GM23338 (cell line): ENCODE data around the gene GRM5.
"Not testable (repeated sequence)": the region's sequence is repeated elsewhere in the genome, so short reads cannot be mapped to it uniquely, and the experiment has no call there.

Source experiments
- CREB1 ChIP-seq: fragments of 250-450 bp; sonication (Bioruptor Pico); IDR thresholded peaks from 2 replicates; pipeline ENCODE4 v1.5.0; 2020; ENCODE audit warnings: low read depth, mild to moderate bottlenecking, moderate library complexity
- CTCF ChIP-seq, 2 experiments: fragments of 200-600 bp in 1 of 2; sonication (generic) in 1 of 2; conservative IDR thresholded peaks; 2 replicates each; pipeline versions ENCODE4 v1.5.1 to v1.6.1; 2016 to 2017; ENCODE audit warnings: antibody characterized with exemption in 2 of 2, low read depth in 2 of 2, mild to moderate bottlenecking in 2 of 2, moderate library complexity in 1 of 2
- EZH2 ChIP-seq: fragments of 200-600 bp; sonication (generic); IDR thresholded peaks from one replicate; pipeline ENCODE4 v1.8.0; 2017; ENCODE audit warnings: antibody characterized with exemption, mild to moderate bottlenecking, low read depth; ENCODE audit not compliant: unreplicated experiment
- EZH2phosphoT487 ChIP-seq: fragments of 200-600 bp; sonication (generic); IDR thresholded peaks from one replicate; pipeline ENCODE4 v1.8.1; 2018; ENCODE audit warnings: antibody characterized with exemption; ENCODE audit not compliant: unreplicated experiment
- JUNB ChIP-seq: IDR thresholded peaks from one replicate; pipeline ENCODE4 v1.6.1; 2016; ENCODE audit warnings: antibody characterized with exemption; ENCODE audit not compliant: unreplicated experiment
- NANOG ChIP-seq: IDR thresholded peaks from 2 replicates; pipeline ENCODE4 v1.6.1; 2016; ENCODE audit warnings: antibody characterized with exemption, borderline replicate concordance
- POLR2AphosphoS5 ChIP-seq: IDR thresholded peaks from 2 replicates; pipeline ENCODE4 v1.6.1; 2016; ENCODE audit warnings: antibody characterized with exemption, low read depth
- STAT1 ChIP-seq: IDR thresholded peaks from one replicate; pipeline ENCODE4 v1.6.1; 2016; ENCODE audit warnings: antibody characterized with exemption; ENCODE audit not compliant: unreplicated experiment
- ZNF114 ChIP-seq: fragments of 250-450 bp; sonication (Bioruptor Pico); IDR thresholded peaks from 2 replicates; pipeline ENCODE4 v1.5.0; 2020; ENCODE audit warnings: mild to moderate bottlenecking, moderate library complexity
- ZNF331 ChIP-seq: fragments of 250-450 bp; sonication (Bioruptor Pico); IDR thresholded peaks from 2 replicates; pipeline ENCODE4 v1.5.0; 2020; ENCODE audit warnings: low read depth, mild to moderate bottlenecking, moderate library complexity
- TF ChIP-seq, protein P1 (sequence below): IDR thresholded peaks from one replicate; pipeline ENCODE4 v1.6.1; 2018; ENCODE audit warnings: antibody characterized with exemption; ENCODE audit not compliant: unreplicated experiment
- TF ChIP-seq, protein P2 (sequence below): IDR thresholded peaks from 2 replicates; pipeline ENCODE4 v1.6.1; 2016; ENCODE audit warnings: antibody characterized with exemption
- TF ChIP-seq, protein P3 (sequence below): fragments of 250-450 bp; sonication (Bioruptor Pico); IDR thresholded peaks from 2 replicates; pipeline ENCODE4 v1.5.0; 2020; ENCODE audit warnings: mild to moderate bottlenecking, moderate library complexity

DNA sequence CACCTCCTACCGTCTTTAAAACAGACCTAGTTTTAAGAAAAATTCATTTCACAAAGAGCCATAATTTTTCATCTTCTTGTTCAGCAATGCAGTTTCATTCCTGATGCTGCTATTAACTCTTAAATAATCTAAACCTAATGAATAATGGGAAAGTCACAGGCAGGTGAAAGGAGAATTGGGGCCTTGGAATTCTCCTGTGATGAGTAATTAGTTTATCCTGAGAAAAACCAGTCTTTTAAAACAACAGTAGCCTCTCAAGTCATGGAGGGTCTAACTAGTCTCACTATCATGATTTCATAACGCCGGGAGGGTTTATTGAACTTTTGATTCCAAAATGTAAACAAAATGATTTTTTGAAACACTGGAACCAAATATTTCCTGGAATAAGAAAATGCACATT, 86.8 kb downstream of the GRM5 start:
- not testable (repeated sequence) for TF ChIP-seq CTCF (conservative IDR thresholded peaks at IDR 0.05; ENCODE audit: low read depth in 2 of 2); EZH2phosphoT487; EZH2; POLR2AphosphoS5; NANOG; JUNB; CREB1; ZNF331 (CRISPR knock-in tag); ZNF114 (CRISPR knock-in tag); STAT1
- TF ChIP-seq, protein P1, sequence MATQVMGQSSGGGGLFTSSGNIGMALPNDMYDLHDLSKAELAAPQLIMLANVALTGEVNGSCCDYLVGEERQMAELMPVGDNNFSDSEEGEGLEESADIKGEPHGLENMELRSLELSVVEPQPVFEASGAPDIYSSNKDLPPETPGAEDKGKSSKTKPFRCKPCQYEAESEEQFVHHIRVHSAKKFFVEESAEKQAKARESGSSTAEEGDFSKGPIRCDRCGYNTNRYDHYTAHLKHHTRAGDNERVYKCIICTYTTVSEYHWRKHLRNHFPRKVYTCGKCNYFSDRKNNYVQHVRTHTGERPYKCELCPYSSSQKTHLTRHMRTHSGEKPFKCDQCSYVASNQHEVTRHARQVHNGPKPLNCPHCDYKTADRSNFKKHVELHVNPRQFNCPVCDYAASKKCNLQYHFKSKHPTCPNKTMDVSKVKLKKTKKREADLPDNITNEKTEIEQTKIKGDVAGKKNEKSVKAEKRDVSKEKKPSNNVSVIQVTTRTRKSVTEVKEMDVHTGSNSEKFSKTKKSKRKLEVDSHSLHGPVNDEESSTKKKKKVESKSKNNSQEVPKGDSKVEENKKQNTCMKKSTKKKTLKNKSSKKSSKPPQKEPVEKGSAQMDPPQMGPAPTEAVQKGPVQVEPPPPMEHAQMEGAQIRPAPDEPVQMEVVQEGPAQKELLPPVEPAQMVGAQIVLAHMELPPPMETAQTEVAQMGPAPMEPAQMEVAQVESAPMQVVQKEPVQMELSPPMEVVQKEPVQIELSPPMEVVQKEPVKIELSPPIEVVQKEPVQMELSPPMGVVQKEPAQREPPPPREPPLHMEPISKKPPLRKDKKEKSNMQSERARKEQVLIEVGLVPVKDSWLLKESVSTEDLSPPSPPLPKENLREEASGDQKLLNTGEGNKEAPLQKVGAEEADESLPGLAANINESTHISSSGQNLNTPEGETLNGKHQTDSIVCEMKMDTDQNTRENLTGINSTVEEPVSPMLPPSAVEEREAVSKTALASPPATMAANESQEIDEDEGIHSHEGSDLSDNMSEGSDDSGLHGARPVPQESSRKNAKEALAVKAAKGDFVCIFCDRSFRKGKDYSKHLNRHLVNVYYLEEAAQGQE: not testable (repeated sequence)
- TF ChIP-seq, protein P2, sequence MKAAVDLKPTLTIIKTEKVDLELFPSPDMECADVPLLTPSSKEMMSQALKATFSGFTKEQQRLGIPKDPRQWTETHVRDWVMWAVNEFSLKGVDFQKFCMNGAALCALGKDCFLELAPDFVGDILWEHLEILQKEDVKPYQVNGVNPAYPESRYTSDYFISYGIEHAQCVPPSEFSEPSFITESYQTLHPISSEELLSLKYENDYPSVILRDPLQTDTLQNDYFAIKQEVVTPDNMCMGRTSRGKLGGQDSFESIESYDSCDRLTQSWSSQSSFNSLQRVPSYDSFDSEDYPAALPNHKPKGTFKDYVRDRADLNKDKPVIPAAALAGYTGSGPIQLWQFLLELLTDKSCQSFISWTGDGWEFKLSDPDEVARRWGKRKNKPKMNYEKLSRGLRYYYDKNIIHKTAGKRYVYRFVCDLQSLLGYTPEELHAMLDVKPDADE: not testable (repeated sequence)
- TF ChIP-seq, protein P3, sequence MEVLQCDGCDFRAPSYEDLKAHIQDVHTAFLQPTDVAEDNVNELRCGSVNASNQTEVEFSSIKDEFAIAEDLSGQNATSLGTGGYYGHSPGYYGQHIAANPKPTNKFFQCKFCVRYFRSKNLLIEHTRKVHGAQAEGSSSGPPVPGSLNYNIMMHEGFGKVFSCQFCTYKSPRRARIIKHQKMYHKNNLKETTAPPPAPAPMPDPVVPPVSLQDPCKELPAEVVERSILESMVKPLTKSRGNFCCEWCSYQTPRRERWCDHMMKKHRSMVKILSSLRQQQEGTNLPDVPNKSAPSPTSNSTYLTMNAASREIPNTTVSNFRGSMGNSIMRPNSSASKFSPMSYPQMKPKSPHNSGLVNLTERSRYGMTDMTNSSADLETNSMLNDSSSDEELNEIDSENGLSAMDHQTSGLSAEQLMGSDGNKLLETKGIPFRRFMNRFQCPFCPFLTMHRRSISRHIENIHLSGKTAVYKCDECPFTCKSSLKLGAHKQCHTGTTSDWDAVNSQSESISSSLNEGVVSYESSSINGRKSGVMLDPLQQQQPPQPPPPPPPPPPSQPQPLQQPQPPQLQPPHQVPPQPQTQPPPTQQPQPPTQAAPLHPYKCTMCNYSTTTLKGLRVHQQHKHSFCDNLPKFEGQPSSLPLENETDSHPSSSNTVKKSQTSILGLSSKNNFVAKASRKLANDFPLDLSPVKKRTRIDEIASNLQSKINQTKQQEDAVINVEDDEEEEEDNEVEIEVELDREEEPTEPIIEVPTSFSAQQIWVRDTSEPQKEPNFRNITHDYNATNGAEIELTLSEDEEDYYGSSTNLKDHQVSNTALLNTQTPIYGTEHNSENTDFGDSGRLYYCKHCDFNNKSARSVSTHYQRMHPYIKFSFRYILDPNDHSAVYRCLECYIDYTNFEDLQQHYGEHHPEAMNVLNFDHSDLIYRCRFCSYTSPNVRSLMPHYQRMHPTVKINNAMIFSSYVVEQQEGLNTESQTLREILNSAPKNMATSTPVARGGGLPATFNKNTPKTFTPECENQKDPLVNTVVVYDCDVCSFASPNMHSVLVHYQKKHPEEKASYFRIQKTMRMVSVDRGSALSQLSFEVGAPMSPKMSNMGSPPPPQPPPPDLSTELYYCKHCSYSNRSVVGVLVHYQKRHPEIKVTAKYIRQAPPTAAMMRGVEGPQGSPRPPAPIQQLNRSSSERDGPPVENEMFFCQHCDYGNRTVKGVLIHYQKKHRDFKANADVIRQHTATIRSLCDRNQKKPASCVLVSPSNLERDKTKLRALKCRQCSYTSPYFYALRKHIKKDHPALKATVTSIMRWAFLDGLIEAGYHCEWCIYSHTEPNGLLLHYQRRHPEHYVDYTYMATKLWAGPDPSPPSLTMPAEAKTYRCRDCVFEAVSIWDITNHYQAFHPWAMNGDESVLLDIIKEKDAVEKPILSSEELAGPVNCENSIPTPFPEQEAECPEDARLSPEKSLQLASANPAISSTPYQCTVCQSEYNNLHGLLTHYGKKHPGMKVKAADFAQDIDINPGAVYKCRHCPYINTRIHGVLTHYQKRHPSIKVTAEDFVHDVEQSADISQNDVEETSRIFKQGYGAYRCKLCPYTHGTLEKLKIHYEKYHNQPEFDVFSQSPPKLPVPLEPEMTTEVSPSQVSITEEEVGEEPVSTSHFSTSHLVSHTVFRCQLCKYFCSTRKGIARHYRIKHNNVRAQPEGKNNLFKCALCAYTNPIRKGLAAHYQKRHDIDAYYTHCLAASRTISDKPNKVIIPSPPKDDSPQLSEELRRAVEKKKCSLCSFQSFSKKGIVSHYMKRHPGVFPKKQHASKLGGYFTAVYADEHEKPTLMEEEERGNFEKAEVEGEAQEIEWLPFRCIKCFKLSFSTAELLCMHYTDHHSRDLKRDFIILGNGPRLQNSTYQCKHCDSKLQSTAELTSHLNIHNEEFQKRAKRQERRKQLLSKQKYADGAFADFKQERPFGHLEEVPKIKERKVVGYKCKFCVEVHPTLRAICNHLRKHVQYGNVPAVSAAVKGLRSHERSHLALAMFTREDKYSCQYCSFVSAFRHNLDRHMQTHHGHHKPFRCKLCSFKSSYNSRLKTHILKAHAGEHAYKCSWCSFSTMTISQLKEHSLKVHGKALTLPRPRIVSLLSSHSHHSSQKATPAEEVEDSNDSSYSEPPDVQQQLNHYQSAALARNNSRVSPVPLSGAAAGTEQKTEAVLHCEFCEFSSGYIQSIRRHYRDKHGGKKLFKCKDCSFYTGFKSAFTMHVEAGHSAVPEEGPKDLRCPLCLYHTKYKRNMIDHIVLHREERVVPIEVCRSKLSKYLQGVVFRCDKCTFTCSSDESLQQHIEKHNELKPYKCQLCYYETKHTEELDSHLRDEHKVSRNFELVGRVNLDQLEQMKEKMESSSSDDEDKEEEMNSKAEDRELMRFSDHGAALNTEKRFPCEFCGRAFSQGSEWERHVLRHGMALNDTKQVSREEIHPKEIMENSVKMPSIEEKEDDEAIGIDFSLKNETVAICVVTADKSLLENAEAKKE (CRISPR knock-in tag): not testable (repeated sequence)
